WTC11 (cell line): ENCODE measurements around the gene MT1M.

Experiments used
- GABPB1 ChIP-seq: sonication (generic); formaldehyde crosslinking; IDR thresholded peaks from 2 replicates; pipeline ENCODE4 v1.8.1; 2023; ENCODE audit warnings: mild to moderate bottlenecking, missing genetic modification reagents
- NR2C2 ChIP-seq: sonication (generic); formaldehyde crosslinking; IDR thresholded peaks from 2 replicates; pipeline ENCODE4 v1.8.0; 2022; ENCODE audit warnings: mild to moderate bottlenecking, missing genetic modification reagents
- TF ChIP-seq, protein P1 (sequence below): fragments of 200-600 bp; IDR thresholded peaks from 2 replicates; pipeline ENCODE4 v1.8.0; 2022; ENCODE audit warnings: antibody characterized with exemption

DNA sequence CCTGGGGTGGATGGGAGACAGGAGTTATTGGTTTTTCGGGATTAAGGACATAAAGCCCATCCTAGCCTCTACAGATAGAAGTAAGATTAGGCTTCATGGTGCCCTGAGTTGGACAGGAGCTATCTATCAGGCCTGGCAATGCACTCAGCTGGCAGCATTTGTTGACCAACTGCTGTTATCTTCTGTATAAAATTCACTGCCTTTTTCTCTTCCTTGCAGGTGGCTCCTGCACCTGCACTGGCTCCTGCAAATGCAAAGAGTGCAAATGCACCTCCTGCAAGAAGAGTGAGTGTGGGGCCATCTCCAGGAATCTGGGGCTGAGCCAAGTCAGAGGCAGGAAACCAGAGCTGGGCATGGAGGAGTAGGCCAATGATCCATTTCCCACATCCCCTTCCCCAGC lies 6.6 kb downstream of the MT1M start:
- TF ChIP-seq GABPB1 (CRISPR knock-in tag) = no peak
- TF ChIP-seq, protein P1, sequence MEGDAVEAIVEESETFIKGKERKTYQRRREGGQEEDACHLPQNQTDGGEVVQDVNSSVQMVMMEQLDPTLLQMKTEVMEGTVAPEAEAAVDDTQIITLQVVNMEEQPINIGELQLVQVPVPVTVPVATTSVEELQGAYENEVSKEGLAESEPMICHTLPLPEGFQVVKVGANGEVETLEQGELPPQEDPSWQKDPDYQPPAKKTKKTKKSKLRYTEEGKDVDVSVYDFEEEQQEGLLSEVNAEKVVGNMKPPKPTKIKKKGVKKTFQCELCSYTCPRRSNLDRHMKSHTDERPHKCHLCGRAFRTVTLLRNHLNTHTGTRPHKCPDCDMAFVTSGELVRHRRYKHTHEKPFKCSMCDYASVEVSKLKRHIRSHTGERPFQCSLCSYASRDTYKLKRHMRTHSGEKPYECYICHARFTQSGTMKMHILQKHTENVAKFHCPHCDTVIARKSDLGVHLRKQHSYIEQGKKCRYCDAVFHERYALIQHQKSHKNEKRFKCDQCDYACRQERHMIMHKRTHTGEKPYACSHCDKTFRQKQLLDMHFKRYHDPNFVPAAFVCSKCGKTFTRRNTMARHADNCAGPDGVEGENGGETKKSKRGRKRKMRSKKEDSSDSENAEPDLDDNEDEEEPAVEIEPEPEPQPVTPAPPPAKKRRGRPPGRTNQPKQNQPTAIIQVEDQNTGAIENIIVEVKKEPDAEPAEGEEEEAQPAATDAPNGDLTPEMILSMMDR = no peak
- no peak for TF ChIP-seq NR2C2
